GM19395 (cell line): ENCODE results near the gene DSCAM.

Source experiments
- ATAC-seq: cut with Tn5 transposase; IDR thresholded peaks from one replicate; pipeline ENCODE4 v1.9.1; 2021; ENCODE audit warnings: mild to moderate bottlenecking, moderate library complexity; ENCODE audit not compliant: unreplicated experiment

Gene DSCAM

DNA sequence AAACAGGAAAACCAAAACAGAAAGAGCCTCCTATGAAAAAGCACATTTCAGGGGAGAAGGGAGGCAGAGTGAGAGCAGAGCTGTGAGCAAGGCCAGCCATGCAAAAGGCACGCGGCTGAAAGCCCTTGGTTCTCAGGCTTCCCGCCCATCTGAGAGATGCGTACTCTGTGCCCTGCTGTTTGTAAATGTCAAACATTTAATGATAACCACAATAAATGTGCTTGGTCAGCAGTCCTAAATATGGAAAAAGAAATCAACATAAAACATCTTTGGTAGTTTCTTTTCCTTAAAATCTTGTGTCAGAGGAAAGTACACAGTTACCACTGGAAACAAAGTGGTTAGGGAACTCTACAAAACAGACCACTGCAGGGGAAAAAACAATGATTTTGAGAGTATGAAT lies 283.1 kb downstream of the DSCAM start:
- no peak for ATAC-seq

DNA sequence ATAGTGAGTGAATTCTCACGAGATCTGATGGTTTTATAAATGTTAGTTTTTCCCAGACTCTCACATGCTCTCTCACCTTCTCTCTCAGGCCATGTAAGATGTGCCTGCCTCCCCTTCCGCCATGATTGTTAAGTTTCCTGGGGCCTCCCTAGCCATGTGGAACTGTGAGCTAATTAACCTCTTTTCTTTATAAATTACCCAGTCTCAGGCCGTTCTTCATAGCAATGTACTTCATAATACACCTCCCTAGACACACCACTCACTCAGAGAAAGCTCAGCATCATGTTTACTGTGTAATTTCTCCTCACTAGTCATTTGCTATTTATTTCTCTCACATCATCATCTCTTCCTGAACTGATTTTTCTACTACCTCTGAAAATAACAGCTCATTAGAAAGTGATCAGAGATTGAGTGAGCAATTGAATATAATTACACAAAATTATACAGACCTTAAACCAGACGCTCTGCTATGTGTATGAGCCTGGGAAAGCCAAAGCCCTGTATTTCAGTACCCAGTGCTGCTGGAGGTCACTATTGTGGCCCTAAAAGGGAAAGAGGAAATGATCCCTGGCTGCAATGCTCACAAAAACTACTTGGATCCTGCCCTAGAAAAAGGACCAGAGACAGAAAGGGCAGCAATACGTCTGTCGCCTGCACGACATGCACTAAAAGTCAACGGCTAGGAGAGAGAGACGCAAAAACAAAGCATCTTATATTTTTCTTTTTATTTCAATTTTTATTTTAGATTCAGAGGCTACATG lies 284.5 kb downstream of the DSCAM start:
- no peak for ATAC-seq

DNA sequence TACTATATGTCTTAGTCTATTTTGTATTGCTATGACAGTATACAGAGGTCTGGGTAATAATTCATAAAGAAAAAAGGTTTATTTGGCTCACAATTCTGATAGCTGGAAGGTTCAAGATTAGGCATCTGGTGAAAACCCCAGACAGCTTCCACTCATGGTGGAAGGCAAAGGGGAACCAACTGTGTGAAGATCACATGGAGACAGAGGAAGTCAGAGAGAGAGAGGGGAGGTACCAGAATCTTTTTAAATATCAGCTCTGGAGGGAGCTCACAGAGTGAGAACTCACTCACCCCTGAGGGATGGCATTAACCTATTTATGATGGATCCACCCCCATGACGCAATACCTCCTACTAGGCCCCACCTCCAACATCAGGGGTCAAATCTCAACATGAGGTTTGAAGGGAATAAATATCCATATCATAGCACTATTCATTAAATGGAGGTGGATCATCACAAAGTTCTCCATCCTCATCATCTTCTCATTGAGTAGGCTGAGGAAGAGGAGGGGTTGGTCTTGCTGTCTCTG lies 290.5 kb downstream of the DSCAM start:
- no peak for ATAC-seq

DNA sequence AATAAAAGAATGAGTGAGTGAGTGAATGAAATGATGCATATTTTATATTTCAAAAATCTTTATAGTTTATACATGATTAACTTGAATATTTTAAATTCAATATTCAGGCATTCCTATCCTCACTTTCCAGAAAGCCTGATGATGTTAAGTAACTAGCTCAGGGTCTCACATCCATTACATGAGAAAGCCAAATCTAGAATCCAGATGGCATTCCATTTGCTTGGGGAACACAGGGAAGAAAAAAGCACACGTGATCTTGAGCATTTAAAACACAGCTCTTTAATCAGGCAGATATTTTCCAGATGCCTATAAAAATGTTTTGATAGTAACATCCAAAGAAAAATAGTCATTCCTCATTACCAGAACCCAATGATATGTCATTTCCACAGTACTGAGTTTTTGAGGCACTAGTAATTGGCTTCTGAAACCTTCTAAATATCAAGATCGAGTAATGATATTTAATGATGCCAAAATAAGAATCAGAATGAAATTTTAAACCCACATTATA lies 291.9 kb downstream of the DSCAM start:
- no peak for ATAC-seq

DNA sequence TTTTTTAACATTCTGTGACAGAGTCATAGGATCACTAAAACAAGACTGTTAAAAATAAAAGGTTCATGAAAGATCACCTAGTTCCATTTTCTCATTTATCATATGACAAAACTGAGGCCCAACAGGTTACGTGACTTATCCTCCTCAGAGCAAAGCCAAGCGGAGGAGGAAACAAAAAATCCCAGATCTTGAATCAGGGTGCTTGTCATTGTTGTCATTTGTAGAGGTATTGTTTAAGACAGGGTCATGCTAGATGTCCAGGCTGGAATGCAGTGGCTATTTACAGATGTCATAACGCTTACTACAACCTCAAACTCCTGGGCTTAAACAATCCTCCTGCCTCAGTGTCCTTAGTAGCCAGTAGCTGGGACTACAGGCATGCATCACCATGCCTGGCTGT lies 293.2 kb downstream of the DSCAM start:
- ATAC-seq, result no peak

DNA sequence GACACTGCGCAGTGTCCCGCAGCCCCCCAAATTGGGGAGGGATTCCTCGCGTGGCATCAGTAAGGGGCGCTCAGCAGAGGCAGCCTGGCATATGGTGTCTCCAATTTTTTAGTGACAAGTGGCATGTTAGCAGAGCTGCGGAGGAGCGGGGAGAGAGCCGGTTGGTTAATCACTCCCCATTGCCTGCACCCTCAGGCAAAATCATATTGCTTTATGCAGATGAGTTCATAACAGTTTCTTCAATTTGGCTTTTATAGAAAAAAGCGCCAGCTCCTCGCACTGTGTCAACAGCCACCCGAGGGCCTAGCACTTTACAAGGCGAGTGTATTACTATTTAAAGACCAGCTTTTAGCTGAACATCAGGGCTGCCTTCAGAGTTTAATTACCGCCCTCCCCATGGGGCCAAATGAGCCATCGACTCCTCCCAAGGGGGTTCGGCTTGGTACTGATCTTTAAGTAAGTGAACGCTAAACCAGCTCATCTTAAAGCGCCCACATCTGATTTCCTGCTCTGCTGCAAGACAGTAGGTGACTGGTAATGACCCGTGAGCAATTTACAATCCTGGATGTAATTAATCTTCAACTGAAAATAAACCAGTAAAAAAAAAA lies 298.9 kb downstream of the DSCAM start:
- ATAC-seq, result no peak

DNA sequence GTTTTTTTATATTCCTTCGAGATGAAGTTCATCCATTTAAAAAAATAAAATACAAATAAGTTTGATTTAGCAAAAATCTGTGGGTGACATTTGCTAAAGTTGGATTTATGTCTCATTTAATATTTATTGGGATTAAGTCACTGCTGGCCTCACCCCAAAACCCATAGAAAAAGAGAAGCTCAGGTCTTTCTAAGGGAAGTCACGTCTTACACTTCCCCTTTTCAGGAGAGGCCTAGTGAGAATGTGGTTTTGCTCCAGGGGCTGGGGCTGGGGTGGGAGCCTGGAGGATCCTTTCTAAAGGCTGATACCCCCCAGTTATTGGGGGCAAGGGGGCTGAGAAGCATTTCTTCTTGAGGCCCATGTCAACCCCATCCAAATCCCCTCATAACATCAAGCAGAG lies 300.3 kb downstream of the DSCAM start:
- ATAC-seq, result no peak

DNA sequence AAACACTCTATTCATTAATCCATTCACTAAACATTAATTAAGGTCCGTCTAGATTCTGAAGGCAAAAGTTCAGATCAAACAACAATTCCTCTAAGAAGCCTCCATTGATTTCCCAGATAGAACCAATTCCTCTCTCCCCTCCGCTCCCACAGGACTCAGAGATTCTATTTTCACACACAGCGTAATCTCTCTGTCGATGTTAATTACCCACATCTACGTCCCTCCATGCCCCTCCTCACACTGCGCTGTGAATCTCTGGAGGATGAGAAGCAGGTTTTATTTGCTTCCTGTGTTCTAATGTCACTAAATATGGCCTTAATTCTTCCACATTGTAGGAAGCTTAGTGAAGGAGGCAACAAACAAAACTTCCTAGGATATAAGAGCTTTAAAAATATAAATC lies 306.7 kb downstream of the DSCAM start:
- ATAC-seq, result no peak

DNA sequence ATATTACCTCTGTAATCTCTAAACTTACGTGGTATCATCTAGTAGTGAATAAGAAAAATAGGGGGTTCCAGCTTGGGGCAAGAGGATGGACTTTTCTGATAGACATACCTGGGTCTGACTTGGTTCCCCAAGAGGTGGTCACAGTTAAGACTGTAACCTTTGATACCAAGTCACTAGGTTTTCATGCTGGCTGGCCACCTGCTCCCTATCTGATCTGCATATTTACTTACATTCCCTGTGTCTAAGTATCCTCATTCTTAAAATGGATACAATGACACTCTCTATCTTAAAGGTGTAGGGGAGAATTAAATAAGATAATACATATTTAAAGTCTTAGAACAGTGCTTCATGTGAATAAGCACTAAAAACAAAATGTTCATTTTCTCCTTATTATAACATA lies 312.1 kb downstream of the DSCAM start:
- no peak for ATAC-seq

DNA sequence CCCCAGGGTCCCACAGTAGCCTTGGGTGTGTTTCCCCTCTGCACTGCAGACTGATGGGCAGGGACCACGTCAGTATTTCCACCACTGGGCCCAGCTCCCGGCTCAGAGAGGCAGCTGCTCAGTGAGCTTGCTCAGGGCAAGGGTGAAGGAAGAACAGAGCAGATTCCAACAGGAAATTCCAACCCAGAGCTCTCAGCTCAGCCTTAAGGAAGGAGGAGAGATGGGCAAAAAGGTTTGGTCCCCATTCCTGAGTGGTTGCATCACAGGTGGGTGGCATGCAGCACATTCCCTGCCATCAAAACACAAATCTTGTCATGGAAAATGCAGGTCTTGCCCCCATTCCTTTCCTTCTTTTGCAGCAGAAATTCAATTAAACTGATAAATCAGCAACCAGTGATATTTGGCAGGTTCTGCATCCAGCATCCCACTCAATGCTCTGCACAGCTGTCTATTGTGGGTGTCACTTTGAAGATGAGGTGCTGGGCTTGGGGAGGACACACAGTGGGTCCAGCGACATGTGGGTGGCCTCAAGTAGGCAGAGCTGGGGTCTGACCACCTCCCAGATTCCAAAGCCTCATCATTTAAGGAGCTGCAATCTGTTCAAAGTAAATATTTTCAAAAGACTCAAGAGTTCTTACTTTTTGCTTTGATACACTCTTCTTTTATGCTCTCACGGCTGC lies 315.4 kb downstream of the DSCAM start:
- ATAC-seq, result no peak

DNA sequence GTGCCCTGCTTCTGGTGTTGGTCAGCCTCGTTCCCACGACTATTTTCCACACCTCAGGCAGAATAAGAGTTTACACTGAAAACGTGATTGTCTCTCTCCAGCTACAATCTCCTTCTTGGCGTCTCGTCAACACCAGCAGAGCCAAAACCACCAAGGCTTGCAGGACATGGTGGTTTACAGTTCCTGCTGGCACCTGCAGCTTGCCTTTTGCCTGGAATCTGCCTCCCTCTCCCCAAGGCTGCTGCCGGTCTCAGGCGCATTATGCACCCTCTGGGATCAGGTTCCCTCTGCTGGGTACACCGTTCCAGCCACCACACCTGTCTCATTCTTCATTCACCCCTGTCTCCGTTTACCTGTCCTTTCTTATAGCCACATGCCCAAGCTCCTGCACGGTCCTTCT lies 315.9 kb downstream of the DSCAM start:
- no peak for ATAC-seq

DNA sequence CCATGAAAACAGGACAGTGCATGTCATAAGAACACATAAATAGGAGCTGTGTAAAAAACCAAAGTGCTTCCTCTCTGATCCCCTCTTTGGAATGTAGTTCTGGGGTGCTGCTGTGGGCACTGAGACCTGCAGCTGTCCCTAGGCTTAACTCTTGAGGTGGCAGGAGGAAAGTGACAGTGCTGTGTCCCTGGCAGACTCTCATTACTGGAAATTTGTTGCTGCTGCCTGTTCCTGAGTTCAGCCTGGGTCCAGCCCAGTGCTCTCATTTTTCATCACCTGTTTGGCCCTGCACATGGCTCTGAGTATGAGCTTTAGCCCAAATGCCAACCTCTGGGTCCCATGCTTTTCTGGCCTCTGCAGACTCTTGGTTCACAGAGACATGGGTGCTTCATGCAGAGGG lies 329.3 kb downstream of the DSCAM start:
- ATAC-seq, result no peak

DNA sequence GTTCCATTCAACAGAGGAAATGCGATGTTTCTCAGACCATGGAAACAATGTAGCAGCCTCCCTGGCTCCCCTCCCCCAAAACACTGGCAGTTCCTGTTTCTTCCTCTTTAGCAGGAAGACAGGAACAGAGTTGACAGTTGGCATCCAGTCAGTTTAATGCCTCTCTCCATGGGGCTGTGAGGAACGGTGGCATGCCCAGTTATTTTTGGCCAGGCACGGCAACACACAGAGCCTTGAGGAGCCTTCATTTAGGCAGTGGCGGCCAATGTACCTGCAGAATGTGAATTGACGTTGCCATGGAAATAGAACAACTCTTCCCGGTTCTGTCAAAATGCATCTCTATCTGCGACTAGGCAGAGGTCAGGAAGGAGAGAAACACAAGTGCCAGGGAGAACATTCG lies 330.6 kb downstream of the DSCAM start:
- ATAC-seq, result no peak

DNA sequence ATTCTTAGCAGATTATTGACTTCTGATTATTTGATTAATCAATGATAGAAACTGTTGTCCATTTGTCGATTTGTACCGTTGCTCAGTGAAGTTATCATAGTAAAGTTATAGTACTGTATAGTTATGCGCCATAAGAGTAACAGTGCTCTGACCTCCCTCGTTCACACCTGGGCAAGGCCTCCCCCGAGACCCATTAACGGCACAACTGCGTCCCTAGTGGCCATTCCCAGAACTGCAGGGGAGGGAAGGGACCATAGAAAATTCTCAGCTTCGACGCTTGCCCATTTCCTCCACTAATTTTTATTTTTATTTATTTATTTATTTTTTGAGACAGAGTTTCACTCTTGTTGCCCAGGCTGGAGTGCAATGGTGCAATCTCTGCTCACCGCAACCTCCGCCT lies 334.4 kb downstream of the DSCAM start:
- ATAC-seq, result no peak

DNA sequence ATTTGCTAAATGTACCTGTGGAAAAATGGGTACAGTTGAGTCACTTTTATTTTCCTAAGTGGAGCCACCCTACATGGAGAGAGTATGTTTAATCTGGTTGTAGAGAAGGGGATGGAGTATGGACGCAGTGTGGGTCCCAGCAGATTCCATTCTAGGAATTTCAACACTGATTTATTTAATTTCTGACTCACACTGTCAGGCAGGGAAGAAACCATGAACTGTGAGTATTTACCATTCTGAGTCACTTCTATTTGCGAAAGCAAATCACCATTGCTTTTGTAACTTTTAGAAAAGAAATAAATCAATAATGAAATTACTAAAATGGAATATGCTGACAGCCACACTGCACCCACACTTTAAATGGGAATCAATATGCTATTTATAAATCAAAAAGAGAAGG lies 339.0 kb downstream of the DSCAM start:
- ATAC-seq, result no peak

DNA sequence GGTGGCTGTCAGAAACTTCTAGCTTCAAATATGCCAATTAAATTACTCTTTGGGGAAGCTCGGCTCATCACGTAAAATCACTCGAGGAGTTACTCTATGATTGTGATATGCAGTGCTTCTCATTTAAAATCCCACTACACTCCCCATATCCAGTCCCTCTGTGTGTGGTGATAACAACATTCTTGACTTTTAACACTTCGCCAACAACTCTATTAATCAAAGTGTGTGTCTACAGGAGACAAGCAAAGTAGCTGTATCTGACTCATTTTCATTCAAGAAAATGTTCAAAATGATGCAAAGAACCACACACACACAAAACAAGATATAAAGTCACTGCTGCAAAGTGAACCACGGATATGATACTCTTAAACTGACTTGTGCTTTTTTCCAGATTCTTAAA lies 341.3 kb downstream of the DSCAM start:
- ATAC-seq, result no peak

DNA sequence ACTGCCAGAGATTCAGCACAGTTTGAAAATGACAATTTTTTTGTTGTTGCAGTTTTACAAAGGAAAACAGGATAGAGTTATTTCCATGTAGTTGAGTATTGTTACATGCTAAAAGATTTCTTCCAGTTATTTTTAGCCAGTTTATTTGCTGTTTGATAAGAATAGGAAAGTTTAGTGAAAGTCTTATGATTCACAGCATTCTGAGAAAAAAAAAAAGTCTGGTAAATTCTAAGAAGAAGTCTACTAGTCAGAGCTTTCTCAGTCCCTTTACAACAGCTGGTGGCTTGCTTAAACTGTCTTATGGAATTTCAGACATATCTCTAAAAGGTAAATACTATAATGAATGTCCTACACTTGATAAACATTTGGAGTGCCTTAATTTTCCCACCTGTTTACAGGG lies 341.7 kb downstream of the DSCAM start:
- no peak for ATAC-seq

DNA sequence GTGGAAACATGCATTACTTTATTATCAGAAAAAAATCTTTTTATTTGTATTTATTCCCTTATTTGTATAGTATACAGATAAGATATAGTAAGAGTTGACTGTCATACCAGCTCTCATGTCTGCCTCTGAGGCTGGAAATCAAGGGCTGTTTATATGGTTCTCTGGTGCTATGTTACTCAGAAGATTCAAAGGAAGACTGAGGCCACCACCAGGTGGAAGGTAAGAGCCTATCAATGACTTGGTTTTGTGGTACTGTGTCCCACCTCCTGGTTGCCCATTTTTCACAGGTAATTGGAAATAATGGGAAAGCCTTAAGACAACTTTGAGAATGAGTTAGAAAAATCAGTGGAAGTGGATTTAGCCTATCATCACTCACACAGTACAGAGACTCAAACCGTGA lies 342.1 kb downstream of the DSCAM start:
- ATAC-seq, result no peak

DNA sequence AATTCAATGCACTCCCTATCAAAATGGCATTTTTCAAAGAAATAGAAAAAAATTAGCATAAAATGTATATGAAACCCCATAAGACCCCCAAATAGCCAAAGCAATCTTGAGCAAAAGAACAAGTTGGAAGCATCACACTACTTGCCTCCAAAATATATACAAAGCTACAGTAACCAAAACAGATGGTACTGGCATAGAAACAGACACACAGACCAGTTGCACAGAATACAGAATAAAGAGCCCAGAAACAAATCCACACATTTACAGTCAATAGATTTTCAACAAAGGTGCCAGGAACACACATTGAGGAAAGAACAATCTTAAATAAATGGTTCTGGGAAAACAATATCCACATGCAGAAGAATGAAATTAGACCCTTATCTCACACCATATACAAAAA lies 350.8 kb downstream of the DSCAM start:
- ATAC-seq, result no peak

DNA sequence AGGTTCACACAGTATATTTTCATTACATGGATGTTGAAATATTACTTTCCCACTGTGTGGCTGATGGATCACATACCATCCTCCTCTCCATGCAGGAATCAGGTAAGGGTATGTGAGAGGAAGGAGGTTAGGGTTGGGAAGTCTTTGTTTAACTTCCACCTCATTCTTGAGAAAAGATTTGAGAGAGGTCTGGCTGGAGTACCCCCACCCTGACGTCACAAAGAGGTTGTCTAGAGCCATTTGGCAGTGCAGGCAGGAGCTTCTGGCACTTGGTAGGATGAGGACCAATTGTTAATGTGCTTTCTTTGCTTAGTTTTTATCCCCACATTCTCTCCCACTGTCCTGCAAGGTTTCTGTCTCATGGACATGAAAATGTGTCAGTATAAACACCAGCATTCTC lies 356.6 kb downstream of the DSCAM start:
- ATAC-seq, result no peak

DNA sequence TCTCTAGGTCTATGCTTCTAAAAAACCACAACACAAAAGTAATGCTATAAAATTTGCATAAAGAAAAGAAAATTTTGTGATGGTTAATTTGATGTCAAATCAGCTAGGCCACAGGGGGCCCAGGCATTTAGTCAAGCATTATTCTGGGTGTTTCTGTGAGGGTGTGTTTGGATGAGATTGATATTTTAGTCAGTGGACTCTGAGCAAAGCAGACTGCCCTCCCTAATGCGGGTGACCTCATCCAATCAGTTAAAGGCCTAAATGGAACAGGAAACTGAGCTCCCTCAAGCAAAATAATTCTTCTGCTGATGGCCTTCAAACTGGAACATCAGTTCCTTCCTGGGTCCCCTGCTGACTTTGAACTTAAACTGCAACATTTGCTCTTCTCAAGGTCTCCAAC lies 358.0 kb downstream of the DSCAM start:
- ATAC-seq, result no peak

DNA sequence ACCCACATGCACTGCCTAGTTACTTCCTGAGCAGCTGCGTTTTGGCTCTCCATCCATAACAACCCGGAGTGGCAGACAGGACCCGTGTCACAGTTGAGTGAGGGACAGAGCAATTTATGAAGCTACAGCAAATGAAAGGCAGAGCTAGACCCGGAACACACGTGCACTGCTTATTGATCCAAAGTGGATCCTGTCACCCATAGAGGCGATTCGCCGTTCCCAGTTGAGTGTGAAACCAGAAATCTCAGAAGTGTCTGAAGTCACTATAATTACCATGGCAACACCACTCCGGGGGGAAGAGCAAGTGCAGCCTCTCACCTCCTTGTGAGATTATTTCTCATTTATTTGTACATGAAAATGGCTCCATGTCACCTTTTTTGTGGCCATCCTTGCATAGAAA lies 365.2 kb downstream of the DSCAM start:
- no peak for ATAC-seq
